WI38 (cell line): Measurements from ENCODE around the gene HPSE.

Source experiments
- H3K4me3 ChIP-seq: 2 replicates; pipeline ENCODE4 v1.5.1; 2011; ENCODE audit warnings: low read depth, mild to moderate bottlenecking, control low read depth, low read length
- TF ChIP-seq, protein P1 (sequence below): IDR thresholded peaks from 2 replicates; pipeline ENCODE4 v1.5.1; 2012; ENCODE audit warnings: low read depth, mild to moderate bottlenecking, control low read depth, low read length

Gene HPSE

DNA sequence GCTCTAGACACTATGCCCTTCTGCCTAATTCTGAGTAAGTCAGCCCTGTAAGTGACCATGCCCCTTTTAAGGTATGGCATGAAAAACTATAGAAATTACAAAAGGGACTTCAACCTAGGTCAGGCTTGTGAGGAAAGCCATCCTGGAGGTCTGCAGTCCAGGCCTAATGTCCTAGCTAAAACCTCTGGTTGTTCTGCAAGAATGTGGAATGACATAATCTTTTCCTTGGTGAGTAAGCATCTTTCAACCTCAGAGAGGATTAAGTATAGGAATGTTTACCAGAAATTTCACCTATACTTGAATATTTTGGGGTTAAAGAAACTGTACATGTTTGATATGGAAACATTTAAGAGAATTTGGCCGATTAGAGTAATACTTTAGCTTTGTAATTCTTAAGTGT, 23.8 kb upstream of the HPSE start:
- TF ChIP-seq, protein P1, sequence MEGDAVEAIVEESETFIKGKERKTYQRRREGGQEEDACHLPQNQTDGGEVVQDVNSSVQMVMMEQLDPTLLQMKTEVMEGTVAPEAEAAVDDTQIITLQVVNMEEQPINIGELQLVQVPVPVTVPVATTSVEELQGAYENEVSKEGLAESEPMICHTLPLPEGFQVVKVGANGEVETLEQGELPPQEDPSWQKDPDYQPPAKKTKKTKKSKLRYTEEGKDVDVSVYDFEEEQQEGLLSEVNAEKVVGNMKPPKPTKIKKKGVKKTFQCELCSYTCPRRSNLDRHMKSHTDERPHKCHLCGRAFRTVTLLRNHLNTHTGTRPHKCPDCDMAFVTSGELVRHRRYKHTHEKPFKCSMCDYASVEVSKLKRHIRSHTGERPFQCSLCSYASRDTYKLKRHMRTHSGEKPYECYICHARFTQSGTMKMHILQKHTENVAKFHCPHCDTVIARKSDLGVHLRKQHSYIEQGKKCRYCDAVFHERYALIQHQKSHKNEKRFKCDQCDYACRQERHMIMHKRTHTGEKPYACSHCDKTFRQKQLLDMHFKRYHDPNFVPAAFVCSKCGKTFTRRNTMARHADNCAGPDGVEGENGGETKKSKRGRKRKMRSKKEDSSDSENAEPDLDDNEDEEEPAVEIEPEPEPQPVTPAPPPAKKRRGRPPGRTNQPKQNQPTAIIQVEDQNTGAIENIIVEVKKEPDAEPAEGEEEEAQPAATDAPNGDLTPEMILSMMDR, result no peak
- no peak overlapping the region for H3K4me3 ChIP-seq

DNA sequence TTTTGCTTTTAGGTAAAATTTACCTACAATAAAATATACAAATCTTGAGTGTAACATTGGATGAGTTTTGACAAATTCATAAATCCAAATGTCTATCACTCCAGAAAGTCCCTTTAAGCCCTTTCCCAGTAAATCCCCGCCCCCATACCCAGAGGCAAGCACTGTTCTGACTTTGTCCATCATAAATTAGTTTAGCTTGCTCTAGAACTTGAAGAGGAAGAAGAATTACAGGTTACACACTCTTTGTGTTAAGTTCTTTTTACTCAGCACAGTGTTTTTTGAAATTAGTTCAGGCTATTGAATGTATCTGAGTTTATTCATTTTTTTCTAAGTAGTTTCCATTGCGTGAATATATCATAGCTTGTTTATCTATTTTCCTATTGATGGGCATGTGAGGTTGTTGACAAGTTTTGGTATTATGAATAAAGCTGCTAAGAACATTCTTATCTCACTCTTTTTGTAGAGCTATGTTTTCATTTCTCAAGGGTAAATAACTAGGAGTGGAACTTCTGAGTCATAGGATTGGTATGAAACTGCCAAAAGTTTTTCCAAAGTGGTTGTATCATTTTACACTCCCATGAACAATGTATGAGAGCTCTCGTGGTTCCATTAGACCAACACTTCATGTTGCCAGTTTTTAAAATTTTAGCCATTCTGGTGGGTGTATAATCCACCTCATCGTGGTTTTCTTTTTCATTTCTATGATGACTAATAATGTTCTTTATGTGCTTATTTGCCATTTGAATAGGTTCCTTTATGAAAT, 22.4 kb upstream of the HPSE start:
- TF ChIP-seq, protein P1, result no peak
- no peak overlapping the region for H3K4me3 ChIP-seq

DNA sequence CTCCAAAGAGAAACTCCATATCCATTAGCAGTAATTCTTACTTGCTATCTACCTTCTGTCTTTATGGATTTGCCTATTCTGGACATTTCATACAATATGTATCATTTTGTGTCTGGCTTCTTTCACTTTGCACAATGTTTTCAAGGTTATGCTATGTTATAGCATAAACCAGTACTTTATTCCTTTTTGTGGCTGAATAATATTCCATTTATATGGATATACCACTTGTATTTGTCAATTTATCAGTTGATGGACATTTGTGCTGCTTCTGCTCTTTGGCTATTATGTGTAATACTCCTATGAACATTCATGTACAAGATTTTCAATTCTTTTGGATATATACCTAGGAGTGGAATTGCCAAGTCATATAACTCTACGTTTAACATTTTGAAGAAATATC, 18.9 kb upstream of the HPSE start:
- H3K4me3 ChIP-seq, result no peak overlapping the region
- TF ChIP-seq, protein P1, result no peak

DNA sequence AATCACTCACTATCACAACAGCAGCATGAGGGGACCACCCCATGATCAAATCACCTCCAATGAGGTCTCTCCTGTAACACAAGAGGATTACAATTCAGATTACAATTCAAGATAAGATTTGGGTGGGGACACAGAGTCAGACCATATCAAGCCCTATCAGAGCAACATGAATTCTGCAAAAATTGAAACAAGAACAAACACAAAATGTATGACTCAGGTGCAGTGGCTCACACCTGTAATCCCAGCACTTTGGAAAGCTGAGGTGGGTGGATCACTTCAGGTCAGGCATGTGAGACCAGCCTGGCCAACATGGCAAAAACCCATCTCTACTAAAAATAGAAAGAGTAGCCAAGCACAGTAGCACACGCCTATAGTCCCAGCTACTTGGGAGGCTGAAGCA, 13.4 kb upstream of the HPSE start:
- TF ChIP-seq, protein P1, result no peak
- H3K4me3 ChIP-seq, result no peak overlapping the region

DNA sequence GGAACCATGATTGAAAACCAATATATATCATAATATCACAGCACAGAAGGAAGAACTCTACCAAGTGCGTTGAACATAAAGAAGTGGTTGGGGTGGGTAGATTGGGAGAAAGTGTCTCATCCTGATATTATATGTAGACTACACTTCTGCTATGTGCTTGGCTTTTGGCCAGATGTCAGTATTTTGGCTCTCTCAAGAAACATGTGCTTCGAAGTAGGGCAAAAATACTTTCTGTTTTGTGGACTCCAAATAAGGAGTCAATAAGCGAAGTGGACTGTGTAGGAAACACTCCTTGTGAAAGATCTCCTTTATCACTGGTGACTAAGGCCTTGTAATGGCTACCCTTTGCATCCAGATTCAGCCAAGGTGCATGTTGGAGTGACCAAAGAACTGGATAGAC, 7.8 kb upstream of the HPSE start:
- TF ChIP-seq, protein P1, result no peak
- no peak overlapping the region for H3K4me3 ChIP-seq

DNA sequence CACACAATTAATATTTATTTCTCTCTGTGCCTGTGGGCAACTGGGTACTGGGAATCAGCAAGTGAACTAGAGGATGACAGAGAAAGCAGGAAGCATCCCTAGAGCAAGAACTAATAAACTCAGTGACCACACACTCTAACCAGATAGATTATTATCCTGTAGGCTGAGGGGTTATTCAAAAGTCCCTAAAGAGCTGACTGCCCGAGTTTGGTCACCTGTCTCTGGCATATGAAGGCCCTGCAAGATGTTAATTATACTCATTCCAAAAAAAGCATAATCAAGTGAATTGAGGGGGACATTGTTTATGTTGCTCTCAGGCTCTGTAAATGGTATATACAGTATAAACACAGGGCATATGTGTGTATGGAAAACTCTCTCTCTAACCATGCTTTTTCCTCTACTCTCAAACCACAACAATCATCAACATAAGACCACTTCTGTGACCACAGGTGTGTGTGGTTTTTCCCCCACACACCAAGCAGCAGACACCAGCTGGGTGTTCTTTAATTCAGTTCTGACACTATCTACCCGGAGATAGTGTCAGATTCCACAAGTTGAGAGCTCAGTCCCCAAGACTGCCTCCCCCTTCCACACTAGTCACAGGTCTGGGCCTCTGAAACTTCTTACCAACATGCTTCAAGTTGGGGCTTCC, 6.2 kb upstream of the HPSE start:
- H3K4me3 ChIP-seq, result no peak overlapping the region
- TF ChIP-seq, protein P1, result no peak

DNA sequence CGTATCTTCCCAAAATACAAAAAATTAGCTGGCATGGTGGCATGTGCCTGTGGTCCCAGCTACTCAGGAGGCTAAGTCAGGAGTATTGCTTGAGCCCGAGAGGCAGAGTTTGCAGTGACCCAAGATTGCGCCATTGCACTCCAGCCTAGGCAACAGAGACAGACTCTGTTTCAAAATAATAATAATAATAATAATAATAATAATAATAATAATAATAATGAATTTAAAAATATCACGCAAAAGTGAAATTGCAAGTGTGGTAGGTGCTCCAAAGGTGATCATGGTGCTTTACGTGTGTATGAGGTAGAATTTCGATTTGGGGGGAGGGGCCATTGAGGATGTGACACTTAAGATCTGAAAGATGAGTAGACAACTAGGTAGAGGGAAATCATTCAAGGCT, 4.9 kb upstream of the HPSE start:
- TF ChIP-seq, protein P1, result no peak
- no peak overlapping the region for H3K4me3 ChIP-seq
